Stimulated activated CD8-positive, alpha-beta memory T cell treated with anti-CD3 and anti-CD28 coated beads, Interleukin-7, amount 100 ng/mL, for 24 hours (primary cell): Measurements from ENCODE around the gene FAM83E.

Source experiments
- DNase-seq: peaks from one replicate; pipeline ENCODE4 v3.0.0-alpha.2; 2020; ENCODE audit warnings: low read depth

Gene FAM83E

DNA sequence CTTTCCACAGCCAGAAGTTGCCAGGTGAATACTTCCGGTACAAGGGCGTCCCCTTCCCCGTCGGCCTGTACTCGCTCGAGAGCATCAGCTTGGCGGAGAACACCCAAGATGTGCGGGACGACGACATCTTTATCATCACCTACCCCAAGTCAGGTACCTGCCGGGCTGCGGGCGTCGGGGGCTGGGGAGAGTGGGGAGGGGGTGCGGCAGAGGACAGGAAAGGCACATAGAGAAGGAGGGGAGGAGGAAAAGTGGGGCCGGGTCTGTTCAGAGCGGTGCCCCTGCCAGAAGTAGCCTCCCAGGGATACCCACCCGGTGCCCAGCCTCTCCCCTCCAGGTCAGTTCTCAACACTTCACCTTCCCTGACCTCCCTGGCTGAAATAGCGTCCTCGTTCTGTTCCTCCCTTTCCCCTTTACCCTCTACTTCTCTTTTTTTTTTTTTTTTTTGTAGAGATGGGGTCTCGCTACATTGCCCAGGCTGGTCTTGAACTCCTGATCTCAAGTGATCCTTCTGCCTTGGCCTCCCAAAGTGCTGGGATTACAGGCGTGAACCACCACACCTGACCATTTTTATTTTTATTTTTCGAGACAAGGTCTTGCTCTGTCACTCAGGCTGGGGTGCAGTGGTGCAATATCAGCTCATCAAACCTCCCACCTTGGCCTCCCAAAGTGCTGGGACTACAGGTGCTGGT lies 38.8 kb downstream of the FAM83E start:
- no peak for DNase-seq

GRCh38 chr19:48573163-48573505 lies 41.7 kb downstream of the FAM83E start:
- DNase-seq, result no peak

DNA sequence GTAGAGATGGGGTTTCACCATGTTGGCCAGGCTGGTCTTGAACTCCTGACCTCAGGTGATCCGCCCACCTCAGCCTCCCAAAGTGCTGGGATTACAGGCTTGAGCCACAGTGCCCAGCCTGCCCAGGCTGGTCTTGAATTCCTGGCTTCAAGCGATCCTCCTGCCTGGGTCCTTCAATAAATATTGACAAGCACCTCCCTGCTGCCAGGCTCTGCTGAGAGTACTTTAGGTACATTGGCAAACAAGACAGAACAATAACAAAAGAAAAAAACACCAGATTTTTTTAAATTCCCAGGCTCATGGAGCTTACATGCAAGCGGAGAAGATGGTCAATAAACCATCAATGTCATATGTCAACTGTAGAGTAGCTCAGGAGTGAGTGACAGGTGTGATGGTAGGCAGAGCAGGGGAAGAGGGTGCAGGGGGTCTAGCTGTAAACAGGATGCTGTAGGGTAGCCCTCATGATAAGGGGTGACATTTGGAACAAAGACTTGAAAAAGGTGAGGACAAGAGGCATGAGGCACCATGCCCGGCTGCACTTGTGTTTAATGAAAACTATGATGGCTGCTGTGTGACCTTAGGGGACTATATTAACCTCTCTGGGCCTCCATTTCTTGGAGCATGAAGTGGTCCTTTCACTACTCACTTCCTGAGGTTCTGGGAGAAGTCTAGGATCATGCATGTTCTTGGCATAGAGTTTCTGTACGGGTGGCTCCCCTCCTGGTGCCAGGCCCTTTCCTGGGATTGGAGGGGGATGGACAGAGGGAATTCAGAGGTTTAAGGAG lies 43.3 kb downstream of the FAM83E start:
- no peak for DNase-seq

GRCh38 chr19:48569814-48570213 lies 45.1 kb downstream of the FAM83E start:
- no peak for DNase-seq

GRCh38 chr19:48568345-48568886 lies 46.5 kb downstream of the FAM83E start:
- no peak for DNase-seq

DNA sequence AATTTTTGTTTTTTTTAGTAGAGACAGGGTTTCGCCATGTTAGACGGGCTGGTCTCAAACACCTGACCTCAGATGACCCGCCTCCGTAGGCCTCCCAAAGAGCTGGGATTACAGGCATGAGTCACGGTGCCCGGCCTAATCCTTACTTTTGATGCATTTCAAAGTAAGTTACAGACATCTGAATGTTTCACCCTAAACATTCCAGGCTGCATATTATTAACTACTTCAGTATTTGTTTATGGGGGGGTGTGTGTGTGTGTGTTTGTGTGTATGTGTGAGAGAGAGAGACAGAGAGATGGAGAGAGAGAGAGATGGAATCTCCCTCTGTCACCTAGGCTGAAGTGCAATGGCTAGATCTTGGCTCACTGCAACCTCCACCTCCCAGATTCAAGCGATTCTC lies 49.8 kb downstream of the FAM83E start:
- DNase-seq, result no peak
